ENCODE results near the gene C1orf105. TPM values are rescaled to one million over a fixed set of nuclear protein-coding genes. Genes with fewer than 3 reads are reported as not detected.
"Not testable (repeated sequence)": the region's sequence is repeated elsewhere in the genome, so short reads cannot be mapped to it uniquely, and the experiment has no call there.

The C1orf105 gene, protein sequence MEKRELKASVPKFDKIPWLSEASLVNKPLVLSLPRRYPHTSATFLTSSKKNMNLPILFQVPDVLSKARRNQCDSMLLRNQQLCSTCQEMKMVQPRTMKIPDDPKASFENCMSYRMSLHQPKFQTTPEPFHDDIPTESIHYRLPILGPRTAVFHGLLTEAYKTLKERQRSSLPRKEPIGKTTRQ
- not detected in 2 replicates for total RNA-seq

DNA sequence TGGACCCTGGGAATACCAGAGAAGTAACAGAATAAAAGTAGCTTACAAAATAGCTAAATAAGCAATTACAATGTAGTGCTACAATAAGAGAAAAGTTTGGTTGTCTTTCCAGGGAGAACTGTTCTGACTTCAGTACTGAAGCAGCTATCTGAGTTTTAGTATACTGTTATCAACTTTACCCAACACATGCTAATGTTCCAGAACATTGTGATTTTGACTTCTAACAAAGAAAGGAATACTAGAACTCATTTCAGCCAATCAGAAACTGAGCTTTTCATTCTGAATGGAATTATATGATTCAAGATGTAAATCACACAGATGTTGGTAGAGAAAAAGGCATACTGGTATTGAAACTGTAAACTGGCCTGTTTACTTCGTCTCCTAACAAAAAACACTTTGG lies at the start of gene C1orf105:
Gene C1orf105 (plus strand): TSS at position 301 of the 400 bp plus-strand sequence. CDS start 201 bp downstream, outside the sequence.
- no peak for DNase-seq

DNA sequence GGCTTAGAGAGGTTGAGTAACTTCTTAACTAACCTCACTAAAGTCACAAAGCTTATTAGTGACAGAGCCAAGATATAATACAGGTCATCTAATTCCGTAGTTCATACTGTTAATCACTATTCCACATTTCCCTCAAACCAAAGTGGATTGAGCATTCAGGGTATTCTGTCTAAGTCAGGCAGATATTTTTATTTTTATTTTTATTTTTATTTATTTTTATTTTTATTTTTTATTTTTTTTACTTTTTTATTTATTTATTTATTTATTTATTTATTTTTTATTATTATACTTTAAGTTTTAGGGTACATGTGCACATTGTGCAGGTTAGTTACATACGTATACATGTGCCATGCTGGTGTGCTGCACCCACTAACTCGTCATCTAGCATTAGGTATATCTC lies 48.8 kb upstream of the C1orf105 start:
- DNase-seq = not testable (repeated sequence)

DNA sequence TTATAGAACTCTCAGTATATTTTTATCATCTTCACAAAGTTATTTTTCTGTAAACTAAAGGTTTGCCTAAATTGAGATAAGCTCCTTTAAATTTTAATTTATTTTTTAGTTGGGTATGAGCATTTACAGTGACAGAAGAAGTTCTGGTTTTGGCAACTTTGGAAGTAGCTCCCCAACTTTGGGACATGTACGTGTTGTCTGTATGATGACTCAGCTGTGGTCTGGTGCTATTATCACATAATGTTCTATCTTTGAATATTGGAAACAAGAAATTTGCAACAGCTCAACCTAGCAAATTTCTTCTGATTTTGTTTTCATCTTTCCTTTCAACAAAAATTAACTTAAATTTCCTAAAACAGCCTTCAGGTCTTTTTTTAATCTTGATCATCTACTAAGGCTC lies 46.6 kb upstream of the C1orf105 start:
- no peak for DNase-seq

DNA sequence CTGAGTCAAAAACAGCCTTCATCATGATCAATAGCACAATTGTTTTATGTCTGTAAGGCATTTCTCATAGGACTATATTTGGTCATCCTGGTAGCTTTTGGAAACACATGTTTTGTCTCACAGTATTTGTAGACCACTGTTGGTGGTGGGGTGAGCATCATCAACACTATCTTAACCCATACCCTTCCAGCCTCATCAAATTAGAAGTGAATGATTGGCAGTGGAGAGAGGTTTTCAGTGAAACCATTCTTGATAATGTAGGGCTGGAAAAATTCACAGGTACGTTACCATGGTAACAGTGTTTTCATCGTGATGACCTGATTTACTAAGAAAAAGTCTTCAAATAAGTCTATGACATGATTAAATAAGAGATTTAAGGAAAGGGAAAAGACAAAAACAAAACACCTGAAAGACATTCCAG lies 45.3 kb upstream of the C1orf105 start:
- no peak for DNase-seq

DNA sequence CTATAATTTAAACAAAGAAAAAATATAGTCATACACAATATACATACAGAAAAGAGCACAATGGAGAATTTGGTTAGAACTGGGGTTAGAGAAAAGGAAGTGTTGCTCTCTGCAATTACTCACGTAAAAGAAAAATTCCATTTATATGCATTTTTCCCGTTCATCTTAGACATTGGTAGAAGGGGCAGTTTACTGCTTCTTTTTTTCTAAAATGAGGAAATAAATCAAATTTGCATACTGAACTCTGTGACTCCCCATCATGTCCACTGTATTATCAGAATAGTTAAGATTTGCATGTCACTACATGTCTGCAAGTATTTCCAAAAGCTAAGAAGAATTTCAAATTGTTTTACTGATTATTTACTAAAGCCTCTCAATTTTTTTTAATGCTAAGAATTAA lies 44.1 kb upstream of the C1orf105 start:
- DNase-seq = no peak

DNA sequence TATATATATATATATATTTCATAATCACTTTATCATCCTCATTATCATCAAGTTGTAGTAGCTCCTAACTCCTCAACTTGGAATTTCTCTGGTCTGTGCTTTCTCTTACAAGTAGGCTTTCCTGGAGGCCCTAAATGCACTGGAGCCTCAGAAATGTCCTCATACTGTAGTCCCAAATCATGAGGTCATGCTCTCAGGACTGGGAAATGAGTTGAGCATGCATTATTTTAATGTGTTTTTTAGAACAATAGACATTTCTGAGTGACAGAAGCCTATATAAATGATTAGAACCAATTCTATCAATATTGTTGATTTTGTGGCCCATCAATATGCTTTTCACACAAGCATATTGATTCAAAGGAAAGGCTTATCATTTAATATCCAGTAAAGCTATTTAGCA lies 42.9 kb upstream of the C1orf105 start:
- DNase-seq = no peak

DNA sequence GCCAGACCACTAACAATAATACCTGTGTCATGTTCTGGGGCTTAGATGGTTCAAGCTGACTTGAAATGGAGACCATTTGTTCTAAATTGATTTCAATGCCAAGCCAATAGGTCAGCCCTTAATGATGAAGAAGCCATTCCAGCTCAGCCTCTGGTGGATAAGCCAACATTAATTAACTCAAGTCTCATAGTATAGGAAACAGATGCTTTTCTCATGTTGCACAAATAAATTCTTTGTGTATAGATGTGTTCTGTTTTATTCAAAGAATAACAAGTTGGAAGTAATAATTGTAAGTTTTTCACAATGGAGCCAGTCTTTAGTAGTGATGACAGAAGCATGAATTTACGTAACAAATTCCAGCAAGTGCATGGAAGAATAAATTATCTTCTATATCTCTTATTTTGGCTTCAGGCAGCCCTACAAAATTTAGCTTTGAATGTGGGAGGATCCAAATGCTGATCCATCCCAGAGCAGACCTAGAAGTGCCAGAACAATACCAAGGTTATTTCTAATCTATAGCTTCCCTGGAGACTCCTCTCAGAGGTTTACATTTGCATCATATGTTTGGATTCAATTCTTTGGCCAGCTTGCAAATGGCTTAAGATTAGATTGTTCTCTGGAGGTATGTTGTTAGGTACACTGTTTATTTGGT lies 42.2 kb upstream of the C1orf105 start:
- no peak for DNase-seq

DNA sequence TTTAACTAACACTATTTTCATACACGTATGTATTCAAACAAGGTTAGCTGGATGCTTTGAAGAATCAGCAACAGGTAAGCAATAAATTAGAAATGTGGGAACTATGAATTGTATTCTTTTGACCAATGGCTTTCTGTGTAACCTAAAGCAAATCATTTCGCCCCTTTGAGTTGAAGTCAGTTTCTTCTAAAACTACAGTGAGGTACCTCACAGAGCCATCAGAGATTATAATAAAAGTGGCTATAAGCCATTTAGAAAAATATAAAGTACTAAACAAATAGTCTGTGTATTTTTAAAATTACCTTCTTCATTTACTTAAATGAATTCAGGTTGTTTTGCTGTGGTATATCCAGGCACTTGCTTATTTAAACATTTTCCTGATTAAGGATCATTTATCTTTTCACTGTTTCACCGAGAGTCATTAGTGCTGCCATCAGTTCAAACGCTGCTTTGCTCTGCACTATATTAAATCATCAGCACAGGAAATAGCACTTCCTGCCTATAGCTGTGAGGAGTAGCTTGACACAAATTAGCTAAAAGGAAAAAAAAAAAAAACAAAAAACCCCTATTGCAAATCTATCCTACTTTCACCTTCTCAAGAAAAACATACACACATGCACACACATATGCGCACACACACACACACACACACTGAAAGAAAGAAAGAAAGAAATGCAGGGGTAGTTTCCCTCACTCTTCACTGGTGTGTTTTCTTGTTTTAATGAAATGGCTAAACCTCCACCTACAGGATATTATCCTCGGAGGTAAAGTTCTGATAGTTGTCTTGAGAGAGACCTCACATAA lies 39.8 kb upstream of the C1orf105 start:
- DNase-seq = peak; percentile 64

DNA sequence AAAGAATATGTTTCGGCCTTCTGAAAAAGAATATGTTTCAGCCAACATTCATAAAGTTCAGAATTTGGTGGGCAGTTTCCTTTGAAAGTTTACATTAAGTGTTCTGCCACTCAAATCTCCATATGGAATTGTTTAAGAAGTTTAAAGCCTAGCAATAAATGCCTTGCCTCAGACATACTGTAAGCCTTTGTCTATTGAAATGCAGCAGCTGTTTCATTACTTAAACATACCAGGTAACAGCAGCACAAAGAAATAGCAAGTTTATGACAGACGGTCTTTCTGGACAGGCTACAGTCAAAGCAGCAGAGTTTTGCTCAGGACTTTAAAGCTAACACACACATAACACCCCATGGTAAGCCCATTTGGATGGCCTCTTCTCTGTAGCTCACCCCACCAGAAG lies 38.5 kb upstream of the C1orf105 start:
- no peak for DNase-seq

DNA sequence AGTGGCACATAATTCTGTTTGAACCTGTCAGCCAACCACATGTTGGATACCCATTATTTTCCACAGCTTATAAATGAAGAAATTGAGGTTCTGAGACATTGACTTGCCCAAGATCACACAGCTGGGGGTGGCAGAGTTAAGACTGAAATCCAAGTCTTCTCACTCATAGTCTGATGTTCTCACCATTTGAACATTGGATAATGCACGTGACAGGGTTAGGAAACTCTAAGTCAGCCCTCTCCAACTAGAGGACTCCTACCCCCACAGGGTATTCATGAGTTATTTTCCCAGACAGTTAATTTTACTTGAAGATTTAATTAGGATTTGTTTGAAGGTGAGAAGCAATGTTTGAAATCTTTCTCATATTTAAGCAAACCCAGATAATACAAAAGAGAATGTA lies 38.1 kb upstream of the C1orf105 start:
- DNase-seq = no peak

DNA sequence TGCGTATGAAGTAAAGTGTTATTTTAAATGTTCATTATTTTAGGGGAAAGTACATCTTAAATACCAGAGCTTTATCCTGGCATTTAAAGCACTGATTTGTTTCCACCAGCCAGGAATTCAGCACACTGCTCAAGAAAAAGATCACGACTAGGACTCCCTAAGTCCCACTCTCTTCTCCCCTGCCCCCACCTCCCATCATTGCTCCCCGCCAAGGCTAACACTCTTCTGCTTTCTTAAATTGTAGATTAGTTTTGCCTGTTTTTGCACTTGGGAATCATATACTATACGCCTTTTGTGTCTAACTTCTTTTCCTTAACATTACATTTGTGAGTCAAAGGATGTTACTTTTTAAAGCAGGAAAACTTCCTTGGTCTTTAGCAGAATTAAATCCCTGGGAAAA lies 37.5 kb upstream of the C1orf105 start:
- DNase-seq = no peak

DNA sequence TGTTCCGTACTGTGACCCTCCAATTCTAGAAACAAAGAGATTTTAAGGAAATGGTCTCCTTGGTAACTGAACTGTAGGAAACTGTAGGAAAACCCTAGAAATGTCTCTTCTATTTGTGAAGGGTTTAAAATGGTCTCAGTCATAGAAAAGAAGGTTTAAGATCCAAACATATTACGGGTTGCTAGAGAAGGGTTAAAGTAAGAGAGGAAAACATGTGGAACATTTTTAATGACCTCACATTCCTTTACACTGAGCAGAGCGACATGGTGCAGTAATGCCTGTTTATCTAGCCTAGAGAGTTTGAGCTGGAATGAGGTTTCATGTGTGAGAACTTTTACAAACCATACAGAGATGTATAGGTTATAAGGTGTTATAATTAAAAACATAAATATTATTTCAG lies 36.9 kb upstream of the C1orf105 start:
- peak; percentile 70 for DNase-seq

DNA sequence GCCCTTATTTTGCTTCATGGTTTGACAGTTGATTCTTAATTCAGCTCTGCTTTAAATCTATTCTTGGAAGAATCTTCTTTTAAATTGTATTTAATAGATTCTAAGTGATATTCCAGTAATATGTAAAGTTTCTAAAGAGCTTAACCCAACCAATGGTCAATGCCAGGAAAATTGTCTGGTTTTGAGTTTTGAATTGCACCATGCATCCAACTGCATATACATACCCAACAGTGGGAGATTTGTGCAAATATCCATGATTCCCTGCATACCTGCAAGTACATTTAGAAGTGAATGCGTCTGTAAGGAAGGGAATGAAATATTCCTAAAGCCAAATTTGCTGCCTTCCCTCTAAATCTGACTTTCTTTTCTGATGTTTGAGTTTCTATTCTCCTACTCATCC lies 35.8 kb upstream of the C1orf105 start:
- no peak for DNase-seq

DNA sequence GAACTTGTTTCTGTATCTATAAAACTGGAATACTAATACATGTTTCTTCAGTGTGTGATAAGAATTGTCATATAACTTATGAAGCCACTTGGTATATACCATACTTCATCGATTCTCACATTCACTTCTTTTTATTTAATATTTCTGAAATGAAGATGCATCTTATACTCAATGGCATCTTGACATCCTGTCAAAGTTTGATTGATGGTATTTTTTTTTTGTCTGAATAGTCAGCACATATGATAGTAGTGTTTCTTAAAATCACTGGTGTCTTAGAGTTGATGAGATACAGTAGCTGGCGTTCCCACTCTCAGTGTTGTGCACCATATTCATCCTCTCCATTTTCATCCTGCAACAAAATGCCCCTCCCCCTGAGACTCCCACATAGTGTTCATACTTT lies 34.4 kb upstream of the C1orf105 start:
- DNase-seq = no peak

DNA sequence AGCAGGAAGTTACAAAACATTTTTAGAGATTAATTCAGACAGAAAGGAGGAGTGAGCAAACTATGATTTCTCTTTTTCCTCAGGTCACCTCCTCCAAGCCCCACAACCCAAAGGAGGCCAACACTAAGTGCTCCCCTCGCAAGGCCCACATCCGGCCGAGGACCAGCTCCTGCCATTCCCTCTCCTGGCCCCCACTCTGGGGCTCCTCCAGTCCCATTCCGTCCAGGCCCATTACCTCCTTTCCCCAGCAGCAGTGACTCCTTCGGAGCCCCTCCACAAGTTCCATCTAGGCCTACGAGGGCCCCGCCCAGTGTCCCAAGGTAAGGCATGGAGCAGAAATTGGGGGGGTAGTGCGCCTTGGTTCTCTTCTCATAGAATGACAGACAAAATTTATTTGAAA lies 32.0 kb upstream of the C1orf105 start:
- DNase-seq = no peak

DNA sequence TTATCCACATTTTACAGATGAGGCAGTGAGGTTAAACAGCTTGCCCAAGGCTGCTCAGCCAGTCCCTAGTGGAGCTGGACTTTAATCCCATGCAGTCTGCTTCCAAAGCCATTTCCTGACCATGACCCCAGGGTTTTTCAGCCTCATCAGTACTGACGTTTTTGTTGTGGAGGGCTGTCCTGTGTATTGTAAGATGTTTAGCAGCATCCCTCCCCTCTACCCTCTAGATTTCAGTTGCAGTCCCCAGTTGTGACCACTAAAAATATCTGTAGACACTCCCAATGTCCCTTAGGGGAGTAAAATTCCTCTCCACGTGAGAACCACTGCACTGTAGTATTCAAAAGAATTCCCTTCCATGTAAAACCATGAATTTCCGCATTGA lies 30.2 kb upstream of the C1orf105 start:
- DNase-seq = peak; percentile 23

DNA sequence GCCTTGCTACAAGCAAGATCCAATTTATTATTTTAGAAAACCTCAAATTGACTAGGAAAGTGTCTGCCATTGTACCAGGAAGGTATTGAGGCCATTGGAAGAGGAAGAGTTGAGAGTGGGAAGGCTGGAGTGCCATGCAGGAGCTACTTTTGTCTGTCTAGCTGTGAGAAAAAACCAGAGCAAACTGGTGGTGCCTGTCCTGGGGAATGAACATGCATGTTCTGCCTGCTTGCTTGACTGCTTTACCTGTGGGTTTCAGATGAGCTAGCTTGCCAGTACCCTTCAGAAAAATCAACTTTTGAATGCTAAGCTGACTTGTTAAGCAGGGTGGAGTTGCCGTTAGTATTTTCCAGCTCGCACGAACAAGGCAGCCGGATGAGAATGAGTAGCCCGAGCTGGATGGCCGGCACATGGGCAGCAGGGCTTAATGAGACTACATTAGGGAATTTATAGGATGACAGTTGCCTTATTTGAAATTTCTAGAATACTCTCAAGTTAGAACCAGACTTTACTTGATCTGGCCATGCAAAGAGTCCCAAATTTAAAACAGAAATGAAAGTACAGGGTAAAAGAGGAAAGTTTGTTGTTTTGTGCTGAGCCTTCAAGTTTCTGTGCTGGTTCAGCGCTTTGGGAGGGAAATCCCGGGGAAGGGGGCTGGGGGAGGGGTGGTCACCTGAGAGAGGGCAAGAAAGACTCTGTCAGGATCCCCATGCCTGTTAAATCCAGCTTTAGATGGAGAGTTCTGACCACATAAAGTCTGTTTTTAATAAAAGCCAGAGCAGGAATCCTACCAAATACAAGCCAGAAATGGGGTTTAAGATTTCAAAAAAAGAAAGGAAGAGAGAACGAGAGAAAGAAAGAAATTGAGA lies 29.6 kb upstream of the C1orf105 start:
- DNase-seq = peak; percentile 31

DNA sequence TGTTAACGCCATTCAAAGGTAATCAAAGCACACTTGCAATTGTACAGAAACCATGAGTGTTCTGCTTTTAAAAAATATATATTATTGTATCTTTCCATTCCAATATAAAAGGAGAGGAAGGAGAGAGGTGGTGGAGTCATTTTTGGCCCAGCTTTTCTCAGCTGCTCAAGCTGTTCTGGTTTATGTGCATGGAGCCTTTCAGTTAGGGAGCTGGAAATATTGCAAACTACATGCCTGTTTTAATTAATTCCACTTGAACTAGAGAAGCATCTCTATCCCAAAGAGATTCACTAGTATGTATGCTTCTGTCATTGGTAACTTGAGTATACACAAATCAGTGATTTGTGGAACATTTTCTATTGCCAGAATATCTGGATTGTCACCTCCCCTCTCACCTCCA lies 28.5 kb upstream of the C1orf105 start:
- DNase-seq = no peak

DNA sequence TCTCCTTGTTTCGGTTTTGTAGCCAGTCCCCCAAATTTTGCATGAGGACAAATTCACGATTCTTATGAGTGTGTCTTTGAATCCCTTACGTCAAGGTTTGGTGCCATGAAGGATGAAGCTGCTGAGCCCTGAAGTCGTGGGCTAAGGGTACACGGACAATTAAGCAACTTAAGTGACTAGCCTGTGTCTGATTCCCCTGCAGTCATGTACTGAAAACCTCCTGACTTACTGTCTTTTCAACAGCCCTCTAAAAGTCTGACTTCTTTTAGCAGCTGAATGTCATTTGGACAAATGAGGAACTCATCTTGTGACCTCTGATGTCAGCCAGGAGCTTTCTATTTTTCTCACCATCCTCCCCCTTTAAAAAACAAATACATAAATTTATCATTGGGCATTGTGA lies 27.1 kb upstream of the C1orf105 start:
- DNase-seq = no peak

DNA sequence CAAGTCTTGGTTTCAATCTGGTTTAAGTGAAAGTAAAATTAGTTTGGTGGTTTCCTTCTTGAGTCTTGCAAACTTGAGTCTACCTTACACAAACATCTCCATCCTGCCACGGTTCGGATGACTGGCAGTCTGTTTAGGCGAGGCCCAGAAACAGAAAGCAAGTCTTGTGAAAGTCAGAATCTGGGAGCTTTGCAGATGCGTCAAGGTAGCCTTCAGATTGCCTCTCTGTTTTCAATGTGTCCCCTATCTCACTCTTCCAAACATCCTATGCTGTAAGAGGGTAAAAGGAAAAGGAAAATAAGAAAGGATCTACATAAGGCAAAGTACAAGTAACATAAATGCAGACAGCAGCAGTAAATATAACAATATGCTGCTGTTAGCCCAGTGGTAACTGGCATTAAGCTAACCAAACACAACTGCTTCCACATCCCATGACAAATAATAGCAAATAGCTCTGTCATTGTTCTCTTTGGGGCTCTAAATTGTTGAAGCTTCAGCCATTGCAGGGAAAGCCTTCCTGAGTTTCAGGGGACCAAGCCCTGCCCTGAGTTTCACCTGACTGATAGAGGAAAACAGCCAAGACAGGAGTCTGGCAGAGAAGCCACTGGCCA lies 26.2 kb upstream of the C1orf105 start:
- DNase-seq = peak; percentile 26

DNA sequence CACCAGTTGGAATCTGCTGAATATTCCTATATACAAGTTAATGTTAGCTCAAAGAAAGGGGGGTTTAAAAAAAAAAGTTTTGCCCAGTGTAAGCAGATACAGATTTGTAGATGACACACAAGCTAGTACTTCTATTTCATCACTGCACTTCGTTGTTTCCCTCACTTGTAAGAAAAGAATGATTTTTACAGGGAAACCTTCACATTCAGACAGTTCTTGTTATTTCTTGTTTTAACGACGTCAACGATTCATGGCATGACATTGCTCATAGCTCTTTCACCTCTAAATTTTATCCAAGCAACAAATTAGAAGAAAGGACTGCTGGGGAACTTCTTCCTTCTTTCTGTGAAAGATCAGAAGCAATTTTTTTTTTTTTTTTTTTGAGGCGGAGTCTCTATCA lies 25.7 kb upstream of the C1orf105 start:
- DNase-seq = no peak

DNA sequence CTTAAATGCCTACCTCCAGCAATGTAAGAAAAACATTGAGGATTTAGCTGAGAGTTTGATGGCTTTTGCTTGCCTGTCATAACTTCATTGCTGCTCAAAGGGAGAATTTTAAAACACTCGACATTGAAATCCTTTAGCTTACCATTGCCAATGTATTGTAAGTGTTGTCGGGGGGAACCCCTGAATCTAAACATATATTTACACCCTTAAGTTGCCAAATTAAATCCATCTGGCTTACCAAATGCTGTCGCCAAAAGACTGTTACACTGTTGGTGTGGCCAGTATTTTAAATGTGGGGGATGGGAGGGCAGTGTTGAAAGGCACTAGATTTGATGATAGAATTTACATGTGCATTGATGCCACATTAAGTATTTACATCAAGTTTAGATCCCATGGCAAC lies 24.9 kb upstream of the C1orf105 start:
- DNase-seq = no peak

DNA sequence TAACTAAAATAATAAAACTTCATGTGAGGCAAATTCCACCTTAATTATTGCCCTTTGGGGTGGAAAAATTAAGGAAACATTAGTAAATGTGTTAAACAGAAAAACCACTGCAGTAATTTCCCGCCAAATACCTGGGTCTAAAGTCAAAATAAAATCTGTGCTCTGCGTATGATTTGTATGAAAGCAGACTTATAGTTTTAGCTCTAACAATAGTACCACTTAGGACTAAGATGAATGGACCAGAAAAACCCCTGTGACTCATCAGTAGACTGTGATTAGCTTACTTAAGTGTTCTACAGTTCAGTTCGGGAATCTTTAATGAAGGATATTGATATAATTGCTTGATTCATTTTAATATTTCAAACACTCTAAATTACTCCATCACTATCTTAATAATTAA lies 23.3 kb upstream of the C1orf105 start:
- peak; percentile 73 for DNase-seq
